Activated naive CD8-positive, alpha-beta T cell treated with anti-CD3 and anti-CD28 coated beads for 36 hours (primary cell): ENCODE results near the gene IPO4. TPM values are rescaled to one million over a fixed set of nuclear protein-coding genes. Genes with fewer than 3 reads are reported as not detected.
A peak's percentile ranks its signal among the peaks of the same experiment; 100 is the strongest.

Source experiments
- DNase-seq: peaks from one replicate; pipeline ENCODE4 v3.0.0; 2021
- H3K27ac Mint-ChIP-seq: one replicate; pipeline ENCODE4 v1.8.0; 2022; ENCODE audit warnings: mild to moderate bottlenecking, moderate library complexity, mixed read lengths
- H3K27me3 Mint-ChIP-seq: one replicate; pipeline ENCODE4 v1.8.0; 2022; ENCODE audit warnings: mild to moderate bottlenecking, mixed read lengths
- H3K36me3 Mint-ChIP-seq: one replicate; pipeline ENCODE4 v1.8.0; 2021; ENCODE audit warnings: mild to moderate bottlenecking, mixed read lengths
- H3K4me1 Mint-ChIP-seq: one replicate; pipeline ENCODE4 v1.8.0; 2021; ENCODE audit warnings: mixed read lengths
- H3K4me3 Mint-ChIP-seq: one replicate; pipeline ENCODE4 v1.8.0; 2022; ENCODE audit warnings: mild to moderate bottlenecking, moderate library complexity, mixed read lengths
- H3K9me3 Mint-ChIP-seq: one replicate; pipeline ENCODE4 v1.8.0; 2022; ENCODE audit warnings: mixed read lengths
- total RNA-seq, 2 experiments: library from RNA; stranded (reverse); gene quantifications; one replicate each; pipeline ENCODE4 v1.2.3, GENCODE V29; 2021

IPO4 gene
- total RNA-seq, 2 experiments from 2014 or later, result 152 to 161 TPM

DNA sequence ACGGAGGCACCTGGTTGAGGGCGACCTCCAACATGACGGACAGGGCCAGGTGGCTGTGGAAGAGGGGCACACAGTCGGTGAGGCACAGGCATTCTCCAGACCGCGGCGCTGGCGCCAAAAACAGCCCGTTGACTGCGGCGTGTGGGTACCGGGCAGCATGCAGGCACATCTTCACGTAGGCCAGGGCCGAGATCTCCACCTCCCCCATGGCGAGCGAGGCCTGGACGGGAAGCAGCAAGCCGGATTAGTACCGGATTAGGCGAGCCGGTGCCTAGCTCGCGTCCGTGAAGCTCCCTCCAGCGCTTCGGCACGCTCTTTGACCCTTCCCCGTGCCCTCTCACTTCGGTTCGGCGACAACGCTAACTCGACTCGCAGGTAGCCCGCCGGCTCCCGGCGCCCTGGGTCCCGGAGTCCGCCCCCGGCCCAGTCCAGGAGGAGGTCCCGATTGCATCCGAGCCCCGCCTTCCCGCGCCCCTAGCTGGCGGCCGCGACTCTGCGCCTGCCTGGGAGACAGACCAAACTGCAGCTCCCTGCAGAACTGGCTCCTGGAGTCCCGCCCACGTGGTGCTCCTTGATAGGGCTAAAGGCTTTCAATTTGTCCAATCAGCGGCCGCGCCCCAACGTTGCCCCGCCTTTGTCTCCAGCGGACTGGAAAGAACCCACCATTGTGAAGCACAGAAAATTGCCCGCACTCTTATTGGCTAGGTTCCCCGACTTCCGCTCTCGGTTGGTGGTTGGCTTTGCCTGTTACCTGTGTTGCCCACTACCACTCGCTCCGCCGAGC lies 47.3 kb downstream of the IPO4 start, which contains the start of gene EMC9:
Gene EMC9, minus strand, starts transcription at position 495 of the 784 bp plus-strand sequence. Its CDS starts 287 bp downstream, at position 208.
- Mint-ChIP-seq H3K27ac (peak within 1 kb of the TSS; percentile 92), H3K27me3 (no peaks in the 10 kb centered on the region), H3K4me1 (peaks cover 66% of the 10 kb centered on the region), H3K9me3 (no peaks in the 10 kb centered on the region), H3K36me3 (peaks cover 76% of the 10 kb centered on the region), H3K4me3 (peak within 1 kb of the TSS; percentile 96)
- DNase-seq, result peak; percentile 99

DNA sequence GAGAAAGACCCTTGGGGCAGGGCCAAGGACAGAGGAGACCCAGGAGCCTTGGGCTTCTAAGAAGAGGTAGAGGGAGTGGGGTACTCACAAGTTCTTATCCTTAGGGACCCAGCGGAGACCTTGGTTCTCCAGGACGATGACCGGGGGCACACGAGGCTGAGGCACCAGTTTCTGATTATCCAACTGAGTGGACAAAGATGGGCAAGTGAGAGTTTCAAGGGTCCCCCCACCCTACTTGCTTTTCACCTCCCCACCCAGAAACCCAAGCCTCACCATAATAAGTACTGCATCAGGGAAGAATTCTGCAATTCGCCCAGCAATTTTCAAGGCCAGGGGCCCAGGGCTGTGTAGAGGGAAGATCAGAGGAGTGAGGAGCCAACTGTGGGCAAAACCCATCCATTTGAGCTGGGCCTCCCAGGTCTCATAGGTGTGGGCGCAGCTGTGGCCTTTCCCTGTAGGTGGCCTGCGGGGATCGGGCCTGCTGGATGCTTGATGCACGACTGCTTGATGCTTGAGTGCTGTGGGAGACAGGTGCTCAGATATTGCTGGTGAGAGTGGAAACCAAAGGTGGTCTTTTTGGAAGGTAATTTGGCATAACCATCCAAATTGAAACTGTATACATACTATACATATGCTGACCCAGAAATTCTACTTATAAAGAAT lies 49.2 kb downstream of the IPO4 start:
- H3K4me1 Mint-ChIP-seq, result peaks cover 59% of the 10 kb centered on the region
- H3K36me3 Mint-ChIP-seq, result peaks cover 57% of the 10 kb centered on the region
- peak; percentile 38 for DNase-seq
- H3K4me3 Mint-ChIP-seq, result peak overlapping the region; percentile 96
- no peaks in the 10 kb centered on the region for H3K27me3 Mint-ChIP-seq
- H3K27ac Mint-ChIP-seq, result peak overlapping the region; percentile 77
- no peaks in the 10 kb centered on the region for H3K9me3 Mint-ChIP-seq

DNA sequence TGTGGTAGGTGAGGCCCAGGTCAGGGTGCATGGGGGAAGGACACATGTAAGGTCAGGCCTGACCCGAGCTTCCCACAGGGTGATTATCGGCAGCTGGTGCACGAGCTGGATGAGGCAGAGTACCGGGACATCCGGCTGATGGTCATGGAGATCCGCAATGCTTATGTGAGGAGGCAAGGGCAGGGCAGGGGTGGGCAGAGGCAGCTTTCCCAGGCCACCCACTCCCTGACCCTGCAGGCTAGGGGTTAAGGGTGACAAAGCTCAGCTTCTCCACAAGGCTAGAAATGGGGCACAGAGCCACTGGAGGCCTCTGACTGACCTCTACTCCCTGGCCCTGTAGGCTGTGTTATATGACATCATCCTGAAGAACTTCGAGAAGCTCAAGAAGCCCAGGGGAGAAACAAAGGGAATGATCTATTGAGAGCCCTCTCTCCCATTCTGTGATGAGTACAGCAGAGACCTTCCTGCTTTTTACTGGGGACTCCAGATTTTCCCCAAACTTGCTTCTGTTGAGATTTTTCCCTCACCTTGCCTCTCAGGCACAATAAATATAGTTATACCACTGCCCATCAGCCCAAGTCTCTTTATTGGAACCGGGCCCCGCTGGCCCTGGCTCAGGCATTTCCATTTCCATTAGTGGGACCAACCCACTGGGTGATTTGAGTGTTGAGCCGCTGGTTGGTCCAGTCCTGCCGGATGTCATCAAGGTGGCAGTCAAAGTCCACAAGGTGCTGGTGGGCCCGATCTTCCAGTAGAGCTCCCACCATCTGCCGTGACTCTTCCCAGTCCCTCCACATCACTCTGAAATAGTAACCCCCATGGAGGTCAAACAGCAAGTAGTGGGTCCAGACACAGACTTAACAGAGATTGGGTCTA lies 50.0 kb downstream of the IPO4 start:
- H3K9me3 Mint-ChIP-seq, result no peaks in the 10 kb centered on the region

DNA sequence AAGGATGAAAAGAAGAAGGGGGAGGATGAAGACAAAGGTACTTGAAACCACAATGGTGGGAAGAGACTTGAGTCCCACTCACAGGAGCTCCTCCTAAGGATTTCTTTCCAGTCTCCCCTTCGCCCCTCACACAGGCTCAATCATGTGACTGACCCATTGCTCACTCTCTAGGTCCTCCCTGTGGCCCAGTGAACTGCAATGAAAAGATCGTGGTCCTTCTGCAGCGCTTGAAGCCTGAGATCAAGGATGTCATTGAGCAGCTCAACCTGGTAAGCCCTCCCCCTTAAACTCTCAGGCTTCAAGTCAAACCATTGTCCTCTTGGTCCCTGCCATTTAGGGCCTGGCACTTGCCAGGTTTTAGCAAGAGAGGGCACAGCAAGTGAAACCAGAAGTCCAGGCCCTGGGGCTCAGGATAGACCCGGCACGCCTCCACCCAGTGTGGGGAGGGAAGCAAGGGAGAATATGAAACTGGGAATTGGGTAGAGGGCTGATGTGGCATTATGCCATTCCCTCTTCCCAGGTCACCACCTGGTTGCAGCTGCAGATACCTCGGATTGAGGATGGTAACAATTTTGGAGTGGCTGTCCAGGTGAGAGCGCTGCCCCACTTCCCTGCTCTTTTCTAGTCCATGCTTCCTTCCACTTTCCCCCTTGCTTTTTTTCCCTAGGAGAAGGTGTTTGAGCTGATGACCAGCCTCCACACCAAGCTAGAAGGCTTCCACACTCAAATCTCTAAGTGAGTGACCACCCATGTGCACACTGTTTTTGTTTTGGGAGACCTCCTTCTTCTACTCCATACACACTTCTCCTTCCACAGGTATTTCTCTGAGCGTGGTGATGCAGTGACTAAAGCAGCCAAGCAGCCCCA lies 50.9 kb downstream of the IPO4 start:
- Mint-ChIP-seq H3K36me3 (peaks cover 44% of the 10 kb centered on the region), H3K27me3 (no peaks in the 10 kb centered on the region), H3K4me3 (peak overlapping the region; percentile 94), H3K27ac (peak overlapping the region; percentile 92), H3K9me3 (no peaks in the 10 kb centered on the region), H3K4me1 (peaks cover 48% of the 10 kb centered on the region)
- no peak for DNase-seq

More for the DNA sequence above, 50.0 kb downstream of the IPO4 start:
- DNase-seq, result no peak
- no peaks in the 10 kb centered on the region for H3K27me3 Mint-ChIP-seq
- H3K4me3 Mint-ChIP-seq, result peak overlapping the region; percentile 96
- H3K4me1 Mint-ChIP-seq, result peaks cover 52% of the 10 kb centered on the region
- H3K36me3 Mint-ChIP-seq, result peaks cover 53% of the 10 kb centered on the region
- H3K27ac Mint-ChIP-seq, result peak overlapping the region; percentile 77

DNA sequence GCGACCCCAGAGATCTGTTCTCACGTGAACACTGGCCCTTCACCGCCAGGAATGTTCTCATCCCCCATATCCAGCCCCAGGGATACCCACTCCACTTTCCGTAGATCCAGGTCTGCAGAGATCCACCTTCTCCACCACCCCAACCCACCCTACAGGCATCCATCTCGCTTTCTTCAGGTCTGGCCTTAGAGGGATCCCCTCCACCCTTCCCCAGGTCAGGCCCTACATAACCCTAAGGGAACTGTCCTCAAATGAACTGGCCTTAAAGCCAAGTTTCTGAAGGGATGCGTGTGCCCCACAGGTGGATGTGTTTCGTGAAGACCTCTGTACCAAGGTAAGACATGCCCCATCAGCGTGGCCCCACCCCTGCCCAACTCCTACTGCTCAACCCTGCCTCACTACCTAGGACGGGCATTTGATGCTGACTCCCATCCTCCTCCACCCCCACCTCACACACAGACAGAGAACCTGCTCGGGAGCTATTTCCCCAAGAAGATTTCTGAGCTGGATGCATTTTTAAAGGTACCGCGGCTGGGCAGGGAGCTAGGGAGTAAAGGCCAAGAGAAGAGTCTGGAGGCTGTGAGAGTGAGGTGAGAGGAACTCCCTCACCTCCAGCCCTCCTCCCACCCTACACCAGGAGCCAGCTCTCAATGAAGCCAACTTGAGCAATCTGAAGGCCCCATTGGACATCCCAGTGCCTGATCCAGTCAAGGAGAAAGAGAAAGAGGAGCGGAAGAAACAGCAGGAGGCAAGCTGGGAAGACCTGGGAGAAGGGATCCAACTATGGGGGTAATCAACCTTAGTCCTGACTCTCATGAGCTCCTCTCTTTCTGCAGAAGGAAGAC lies 51.7 kb downstream of the IPO4 start:
- Mint-ChIP-seq H3K4me1 (peaks cover 54% of the 10 kb centered on the region), H3K27ac (peak overlapping the region; percentile 92), H3K4me3 (peak overlapping the region; percentile 94), H3K27me3 (no peaks in the 10 kb centered on the region), H3K36me3 (peaks cover 39% of the 10 kb centered on the region), H3K9me3 (no peaks in the 10 kb centered on the region)
- DNase-seq, result no peak

DNA sequence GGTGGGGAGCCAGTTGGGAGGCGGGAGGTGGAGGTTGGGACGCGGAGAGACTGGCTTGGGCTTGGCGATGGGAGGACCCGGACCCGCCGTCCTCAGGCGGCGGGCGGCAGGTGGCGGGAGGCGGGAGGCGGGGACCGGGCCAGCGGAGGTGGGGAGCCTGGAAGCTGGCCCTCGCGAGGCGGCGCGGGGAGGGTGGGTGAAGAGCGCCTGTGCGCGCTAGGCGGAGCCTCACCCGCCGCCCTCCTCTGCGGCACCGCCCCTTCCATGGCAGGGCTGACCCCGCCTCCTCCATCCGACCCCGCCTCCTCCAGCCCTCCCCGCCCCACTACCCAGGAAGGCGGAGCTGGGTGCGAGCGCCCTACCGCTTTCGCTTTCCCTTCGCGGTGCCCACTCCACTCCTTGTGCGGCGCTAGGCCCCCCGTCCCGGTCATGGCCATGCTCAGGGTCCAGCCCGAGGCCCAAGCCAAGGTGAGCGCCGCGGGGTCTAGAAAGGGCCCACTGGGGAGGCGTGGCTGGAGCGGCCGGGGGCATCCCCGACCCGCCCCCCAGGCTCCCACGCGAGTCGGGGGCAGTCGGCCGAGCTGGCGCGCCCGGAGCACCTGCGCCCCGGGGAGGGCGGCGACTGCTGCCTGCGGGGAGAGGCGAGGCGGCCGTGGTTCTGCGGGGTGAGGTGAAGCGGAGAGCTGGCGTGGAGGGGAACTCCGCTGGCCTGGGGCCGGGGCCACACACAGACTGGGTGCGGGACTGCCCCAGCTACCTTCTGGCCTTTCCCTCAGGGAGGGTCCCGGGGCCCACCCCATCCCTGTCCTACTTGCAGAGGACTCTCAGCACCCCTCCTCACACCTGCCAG lies 52.6 kb downstream of the IPO4 start, which contains the start of gene PSME1:
Gene PSME1, plus strand, starts transcription at position 361 of the 850 bp plus-strand sequence. Its CDS starts 69 bp downstream, at position 430.
- no peaks in the 10 kb centered on the region for H3K9me3 Mint-ChIP-seq
- peak; percentile 95 for DNase-seq
- peak within 1 kb of the TSS; percentile 94 for H3K4me3 Mint-ChIP-seq
- H3K27me3 Mint-ChIP-seq, result no peaks in the 10 kb centered on the region
- H3K4me1 Mint-ChIP-seq, result peaks cover 53% of the 10 kb centered on the region
- peak within 1 kb of the TSS; percentile 92 for H3K27ac Mint-ChIP-seq
- H3K36me3 Mint-ChIP-seq, result peaks cover 36% of the 10 kb centered on the region

DNA sequence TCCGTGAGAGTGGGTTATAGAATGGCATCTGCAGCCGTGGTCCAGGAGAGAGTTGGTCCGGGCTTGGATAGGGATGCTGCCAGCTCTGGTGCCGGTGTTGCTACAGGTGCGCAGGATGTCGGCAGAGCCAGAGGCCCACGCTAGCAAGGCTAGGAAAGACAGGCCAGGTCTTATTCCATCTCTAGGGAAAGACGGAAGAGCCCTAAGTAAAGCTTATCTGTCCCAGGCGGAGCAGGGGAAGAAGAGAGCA lies 53.1 kb downstream of the IPO4 start:
- Mint-ChIP-seq H3K4me3 (peak overlapping the region; percentile 94), H3K36me3 (peaks cover 32% of the 10 kb centered on the region), H3K9me3 (no peaks in the 10 kb centered on the region), H3K4me1 (peaks cover 53% of the 10 kb centered on the region), H3K27ac (peak overlapping the region; percentile 79), H3K27me3 (no peaks in the 10 kb centered on the region)
- no peak for DNase-seq

DNA sequence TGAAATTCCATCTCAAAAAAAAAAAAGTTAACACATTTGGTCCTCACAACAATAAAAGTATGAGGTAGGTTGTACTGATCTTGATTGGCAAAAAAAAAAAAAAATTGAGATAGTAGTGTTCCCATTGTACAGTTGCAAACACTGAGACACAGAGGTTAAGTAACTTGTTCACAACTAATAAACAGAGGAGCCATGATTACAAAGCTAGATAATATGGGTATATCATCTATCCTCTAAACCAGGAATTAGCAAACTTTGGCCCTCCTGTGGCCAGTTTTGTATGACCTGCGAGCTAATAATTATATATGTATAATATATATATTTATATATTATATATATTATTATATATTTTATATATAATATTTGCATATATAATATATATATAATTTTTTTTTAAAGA lies 54.9 kb downstream of the IPO4 start:
- H3K36me3 Mint-ChIP-seq, result peaks cover 20% of the 10 kb centered on the region
- H3K4me1 Mint-ChIP-seq, result peaks cover 41% of the 10 kb centered on the region
- H3K9me3 Mint-ChIP-seq, result no peaks in the 10 kb centered on the region
- no peak overlapping the region for H3K4me3 Mint-ChIP-seq
- H3K27ac Mint-ChIP-seq, result no peak overlapping the region
- no peaks in the 10 kb centered on the region for H3K27me3 Mint-ChIP-seq
- no peak for DNase-seq

DNA sequence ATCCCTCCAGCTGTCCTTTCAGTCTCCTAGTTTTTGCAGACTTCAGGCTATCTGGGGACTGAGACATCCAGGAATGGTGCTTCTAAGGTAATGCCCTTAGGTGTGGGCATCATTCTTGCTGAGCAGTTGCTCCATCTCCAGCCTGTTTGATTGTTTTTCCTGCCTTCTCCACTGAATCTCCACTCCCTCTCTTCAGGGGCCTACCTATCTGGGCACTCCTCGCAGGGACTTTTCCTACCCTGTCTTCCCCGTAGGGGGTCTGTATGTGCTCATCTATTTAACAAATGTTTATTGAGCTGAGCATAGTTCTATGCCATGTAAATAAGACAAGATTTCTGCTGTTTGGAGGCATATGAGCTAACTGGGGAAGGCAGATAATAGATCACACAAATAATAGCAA lies 55.6 kb downstream of the IPO4 start:
- DNase-seq, result no peak
- peaks cover 36% of the 10 kb centered on the region for H3K4me1 Mint-ChIP-seq
- H3K27me3 Mint-ChIP-seq, result no peaks in the 10 kb centered on the region
- H3K9me3 Mint-ChIP-seq, result no peaks in the 10 kb centered on the region
- H3K36me3 Mint-ChIP-seq, result peaks cover 12% of the 10 kb centered on the region
- peak overlapping the region; percentile 89 for H3K27ac Mint-ChIP-seq
- H3K4me3 Mint-ChIP-seq, result peak overlapping the region; percentile 22

DNA sequence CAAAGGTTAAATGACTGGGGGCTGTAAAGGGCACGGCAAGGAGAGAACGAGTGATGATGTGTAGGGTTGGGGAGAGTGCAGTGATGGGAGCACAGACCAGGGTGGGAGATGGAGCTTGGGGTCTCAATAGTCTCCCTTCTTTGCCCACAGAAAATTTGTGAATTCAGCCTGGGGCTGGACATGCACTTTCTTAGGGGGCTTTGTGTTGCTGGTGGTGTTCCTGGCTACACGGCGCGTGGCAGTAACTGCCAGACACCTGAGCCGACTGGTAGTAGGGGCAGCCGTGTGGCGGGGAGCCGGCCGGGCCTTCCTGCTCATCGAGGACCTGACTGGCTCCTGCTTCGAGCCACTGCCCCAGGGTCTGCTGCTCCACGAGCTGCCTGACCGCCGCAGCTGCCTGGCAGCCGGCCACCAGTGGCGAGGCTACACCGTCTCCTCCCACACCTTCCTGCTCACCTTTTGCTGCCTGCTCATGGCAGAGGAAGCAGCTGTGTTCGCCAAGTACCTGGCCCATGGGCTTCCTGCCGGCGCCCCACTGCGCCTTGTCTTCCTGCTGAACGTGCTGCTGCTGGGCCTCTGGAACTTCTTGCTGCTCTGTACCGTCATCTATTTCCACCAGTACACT lies 56.4 kb downstream of the IPO4 start:
- DNase-seq, result peak; percentile 43
- Mint-ChIP-seq H3K27me3 (no peaks in the 10 kb centered on the region), H3K4me3 (peak overlapping the region; percentile 22), H3K4me1 (peaks cover 31% of the 10 kb centered on the region), H3K9me3 (no peaks in the 10 kb centered on the region), H3K36me3 (peaks cover 10% of the 10 kb centered on the region), H3K27ac (peak overlapping the region; percentile 89)

DNA sequence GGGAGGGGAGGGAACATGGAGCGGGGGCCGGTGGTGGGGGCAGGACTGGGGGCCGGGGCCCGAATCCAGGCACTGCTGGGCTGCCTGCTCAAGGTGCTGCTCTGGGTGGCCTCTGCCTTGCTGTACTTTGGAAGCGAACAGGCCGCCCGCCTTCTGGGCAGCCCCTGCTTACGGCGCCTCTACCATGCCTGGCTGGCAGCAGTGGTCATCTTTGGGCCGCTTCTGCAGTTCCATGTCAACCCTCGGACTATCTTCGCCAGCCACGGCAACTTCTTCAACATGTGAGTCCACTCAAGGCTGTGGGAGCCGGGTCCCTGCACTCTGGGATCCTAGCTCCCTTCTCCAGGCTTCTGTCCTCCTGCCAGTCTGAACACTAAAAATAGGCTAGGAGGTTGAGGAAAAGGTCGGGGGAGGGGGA lies 57.1 kb downstream of the IPO4 start:
- no peak for DNase-seq
- H3K4me1 Mint-ChIP-seq, result peaks cover 26% of the 10 kb centered on the region
- no peaks in the 10 kb centered on the region for H3K27me3 Mint-ChIP-seq
- no peaks in the 10 kb centered on the region for H3K9me3 Mint-ChIP-seq
- H3K27ac Mint-ChIP-seq, result peak overlapping the region; percentile 89
- H3K36me3 Mint-ChIP-seq, result peaks cover 4% of the 10 kb centered on the region
- no peak overlapping the region for H3K4me3 Mint-ChIP-seq

DNA sequence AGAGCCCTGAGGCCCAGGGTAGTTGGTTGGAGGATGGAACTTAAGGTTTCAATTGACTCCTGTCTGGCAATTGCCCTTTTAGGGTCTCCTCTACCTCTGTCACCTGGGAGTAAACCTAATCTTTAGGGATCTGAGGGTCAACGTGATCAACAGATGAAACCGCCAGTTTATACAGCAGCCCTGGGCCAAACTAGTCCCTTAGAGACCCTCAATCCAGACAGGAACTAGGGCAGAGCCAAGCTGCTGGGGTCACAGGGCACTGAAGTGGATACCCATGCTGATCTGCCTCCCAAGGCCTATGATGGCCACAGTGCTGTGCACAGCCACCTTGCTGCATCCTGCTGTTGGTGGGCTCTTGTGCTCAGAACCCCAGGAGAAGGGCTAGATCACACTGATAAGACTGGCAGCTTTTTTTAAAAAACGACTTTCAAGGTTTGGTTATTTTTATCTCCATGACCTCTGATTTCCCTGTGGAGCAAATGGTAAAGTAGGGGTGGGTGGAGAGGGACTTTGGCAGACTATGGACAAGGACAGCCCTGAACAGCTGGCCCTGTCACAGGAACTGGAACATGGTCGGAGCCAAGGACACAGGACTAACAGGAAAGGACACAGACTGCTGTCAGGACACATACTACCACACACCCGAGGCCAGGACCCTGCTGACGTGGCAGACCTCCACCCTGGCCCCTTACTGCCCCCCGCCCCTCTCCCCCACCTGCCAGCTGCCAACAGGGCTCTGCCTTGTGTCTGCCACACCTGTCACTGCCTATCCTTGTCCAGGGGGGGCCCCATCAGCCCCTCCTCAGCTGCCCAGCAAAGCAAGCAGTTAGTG lies 57.7 kb downstream of the IPO4 start:
- peaks cover 26% of the 10 kb centered on the region for H3K4me1 Mint-ChIP-seq
- H3K4me3 Mint-ChIP-seq, result no peak overlapping the region
- H3K27me3 Mint-ChIP-seq, result no peaks in the 10 kb centered on the region
- no peak for DNase-seq
- H3K9me3 Mint-ChIP-seq, result no peaks in the 10 kb centered on the region
- H3K27ac Mint-ChIP-seq, result peak overlapping the region; percentile 60
- H3K36me3 Mint-ChIP-seq, result peaks cover 2% of the 10 kb centered on the region
